Kidney (tissue), 14 donors: ENCODE measurements around the gene OR4F6. TPM values are rescaled to one million over a fixed set of nuclear protein-coding genes. Genes with fewer than 3 reads are reported as not detected.

Experiments
- DNase-seq, 5 donors: peaks; one replicate each; pipeline ENCODE4 v3.0.0-alpha.2; 2013 to 2020
- FAIRE-seq: peaks from 2 replicates; lab custom pipeline; 2012; peaks lifted over from hg19 to GRCh38; lab: Jason Lieb, UNC
- H3K27ac ChIP-seq, 2 donors: one replicate each; pipeline ENCODE4 v1.7.0; 2013; ENCODE audit warnings: low read depth in 2 of 2, low read length in 2 of 2, inconsistent platforms in 1 of 2
- H3K27me3 ChIP-seq: one replicate; pipeline ENCODE4 v1.7.1; 2013; ENCODE audit warnings: low read length, inconsistent platforms; ENCODE audit not compliant: control insufficient read depth, insufficient read depth
- H3K36me3 ChIP-seq, 3 donors: one replicate each; pipeline versions ENCODE4 v1.7.0 to v1.7.1; 2013; ENCODE audit warnings: low read length in 3 of 3, control low read depth in 1 of 3, inconsistent platforms in 1 of 3; ENCODE audit not compliant: insufficient read depth in 3 of 3, control insufficient read depth in 2 of 3
- H3K4me1 ChIP-seq, 3 donors: one replicate each; pipeline versions ENCODE4 v1.7.0 to v1.7.1; 2013; ENCODE audit warnings: low read length in 3 of 3, inconsistent platforms in 1 of 3, low read depth in 1 of 3; ENCODE audit not compliant: control insufficient read depth in 2 of 3, insufficient read depth in 2 of 3
- H3K4me3 ChIP-seq, 3 donors: one replicate each; pipeline versions ENCODE4 v1.7.0 to v1.8.1; 2013; ENCODE audit warnings: low read length in 3 of 3, control low read depth in 1 of 3, inconsistent platforms in 1 of 3
- H3K9ac ChIP-seq, 3 donors: one replicate each; pipeline versions ENCODE4 v1.7.0 to v1.7.1; 2013; ENCODE audit warnings: low read length in 3 of 3, control low read depth in 1 of 3, inconsistent platforms in 1 of 3
- H3K9me3 ChIP-seq, 3 donors: one replicate each; pipeline versions ENCODE4 v1.7.0 to v1.7.1; 2013; ENCODE audit warnings: low read length in 3 of 3, control low read depth in 1 of 3, inconsistent platforms in 1 of 3; ENCODE audit not compliant: control insufficient read depth in 2 of 3, insufficient read depth in 1 of 3
- intact Hi-C: fragments of 100-400 bp; cut with DNase I; formaldehyde crosslinking; loops from one replicate; pipeline ENCODE4 v1.11.1; 2022
- polyA plus RNA-seq: library from polyadenylated mRNA; stranded (reverse); fragments of 350-450 nt; fragmentation: Illumina TruSeq; extraction: RNeasy Lipid Tissue Mini Kit (QIAGEN cat#74804); gene quantifications from one replicate; pipeline ENCODE4 v1.2.3, GENCODE V29; 2014; ENCODE audit warnings: low read depth, low replicate concordance; ENCODE audit not compliant: insufficient read depth
- total RNA-seq: library from RNA; stranded (reverse); fragmentation: NEBNext Ultra II Directional; extraction: Animal tissue kit (Norgen Biotek cat#: 25700); gene quantifications from one replicate; pipeline ENCODE4 v1.2.1, GENCODE V29; 2021
- TF ChIP-seq, protein P1 (sequence below): IDR thresholded peaks from 3 replicates; pipeline ENCODE4 v1.5.1; 2012; ENCODE audit warnings: mild to moderate bottlenecking, moderate library complexity, borderline replicate concordance; ENCODE audit not compliant: insufficient read depth; ENCODE audit errors: extremely low read depth
- donor health status: control.
- donor health status: control.
- donor health status: control.
- donor health status: control.
- donor health status: control.
- donor health status: DM: yes; HTN: yes; CAD: no.
- donor health status: Normal renal cell carcinoma (clear cell type).

OR4F6 gene
- total and polyA plus RNA-seq, 2 donors from 2014 or later = not detected

DNA sequence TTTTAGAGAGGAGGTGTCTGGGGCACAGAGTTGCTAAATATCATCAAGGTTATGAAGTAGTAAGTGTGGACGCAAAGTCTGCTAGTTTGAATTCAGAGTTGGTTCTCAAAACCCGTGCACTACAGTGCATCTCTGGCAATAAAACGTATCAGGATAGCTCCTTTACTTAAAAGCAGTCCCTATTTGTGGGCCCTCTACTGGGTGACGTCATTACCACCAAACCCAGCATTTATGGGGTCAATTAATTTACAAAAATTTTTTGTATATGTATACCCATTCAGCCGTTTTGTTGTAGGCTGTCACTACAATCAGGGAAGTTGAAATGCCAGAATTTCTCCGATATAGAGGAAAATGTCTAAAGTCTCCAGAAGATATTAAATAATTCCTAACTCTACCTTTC, 17.5 kb downstream of the OR4F6 start:
- Histone ChIP-seq H3K36me3 (no peaks in the 10 kb centered on the region), H3K4me3 (no peak overlapping the region), H3K9ac (no peak overlapping the region), H3K27ac (no peak overlapping the region), H3K9me3 (no peaks in the 10 kb centered on the region), H3K27me3 (no peaks in the 10 kb centered on the region), H3K4me1 (no peaks in the 10 kb centered on the region)
- intact Hi-C loops = no loop called here
- DNase-seq (no peak), FAIRE-seq (no peak)
- TF ChIP-seq, protein P1, sequence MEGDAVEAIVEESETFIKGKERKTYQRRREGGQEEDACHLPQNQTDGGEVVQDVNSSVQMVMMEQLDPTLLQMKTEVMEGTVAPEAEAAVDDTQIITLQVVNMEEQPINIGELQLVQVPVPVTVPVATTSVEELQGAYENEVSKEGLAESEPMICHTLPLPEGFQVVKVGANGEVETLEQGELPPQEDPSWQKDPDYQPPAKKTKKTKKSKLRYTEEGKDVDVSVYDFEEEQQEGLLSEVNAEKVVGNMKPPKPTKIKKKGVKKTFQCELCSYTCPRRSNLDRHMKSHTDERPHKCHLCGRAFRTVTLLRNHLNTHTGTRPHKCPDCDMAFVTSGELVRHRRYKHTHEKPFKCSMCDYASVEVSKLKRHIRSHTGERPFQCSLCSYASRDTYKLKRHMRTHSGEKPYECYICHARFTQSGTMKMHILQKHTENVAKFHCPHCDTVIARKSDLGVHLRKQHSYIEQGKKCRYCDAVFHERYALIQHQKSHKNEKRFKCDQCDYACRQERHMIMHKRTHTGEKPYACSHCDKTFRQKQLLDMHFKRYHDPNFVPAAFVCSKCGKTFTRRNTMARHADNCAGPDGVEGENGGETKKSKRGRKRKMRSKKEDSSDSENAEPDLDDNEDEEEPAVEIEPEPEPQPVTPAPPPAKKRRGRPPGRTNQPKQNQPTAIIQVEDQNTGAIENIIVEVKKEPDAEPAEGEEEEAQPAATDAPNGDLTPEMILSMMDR = no peak

DNA sequence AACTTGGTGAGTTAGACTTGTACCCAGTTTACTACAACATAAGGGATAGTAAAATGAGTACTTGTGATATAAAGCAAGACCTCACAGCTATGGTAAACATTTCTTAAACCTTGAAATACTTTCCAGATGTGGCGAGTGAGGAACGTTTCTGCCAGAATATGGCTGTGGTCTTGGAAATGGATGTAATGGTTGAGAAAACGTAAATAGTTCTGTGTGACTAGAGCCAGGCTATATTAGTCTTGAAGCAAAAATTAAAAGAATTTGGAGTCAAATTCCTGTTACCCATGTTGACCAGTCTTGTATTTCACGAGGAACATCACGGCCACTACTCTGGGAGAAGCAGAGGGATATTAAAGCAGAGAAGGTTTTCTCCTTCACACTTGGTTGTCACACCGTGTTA, 23.9 kb downstream of the OR4F6 start:
- H3K4me1 ChIP-seq = no peaks in the 10 kb centered on the region
- no peak for FAIRE-seq
- no peaks in the 10 kb centered on the region for H3K36me3 ChIP-seq

DNA sequence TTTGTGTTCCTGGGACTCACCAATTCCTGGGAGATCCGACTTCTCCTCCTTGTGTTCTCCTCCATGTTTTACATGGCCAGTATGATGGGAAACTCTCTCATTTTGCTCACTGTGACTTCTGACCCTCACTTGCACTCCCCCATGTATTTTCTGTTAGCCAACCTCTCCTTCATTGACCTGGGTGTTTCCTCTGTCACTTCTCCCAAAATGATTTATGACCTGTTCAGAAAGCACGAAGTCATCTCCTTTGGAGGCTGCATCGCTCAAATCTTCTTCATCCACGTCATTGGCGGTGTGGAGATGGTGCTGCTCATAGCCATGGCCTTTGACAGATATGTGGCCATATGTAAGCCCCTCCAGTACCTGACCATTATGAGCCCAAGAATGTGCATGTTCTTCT, 25.5 kb downstream of the OR4F6 start:
- H3K9me3 ChIP-seq = peaks cover 0 to 6% (median 0%) of the 10 kb centered on the region in 3 donors
- no peaks in the 10 kb centered on the region for H3K27me3 ChIP-seq
- TF ChIP-seq, protein P1 = no peak
- H3K27ac ChIP-seq = no peak overlapping the region
- DNase-seq (no peak), FAIRE-seq (no peak)
- intact Hi-C loops = no loop called here
- H3K36me3 ChIP-seq = no peaks in the 10 kb centered on the region
- H3K4me1 ChIP-seq = no peaks in the 10 kb centered on the region
- H3K9ac ChIP-seq = no peak overlapping the region
- no peak overlapping the region for H3K4me3 ChIP-seq

More for the DNA sequence above, 23.9 kb downstream of the OR4F6 start:
- H3K27ac ChIP-seq = no peak overlapping the region
- TF ChIP-seq, protein P1 = no peak
- intact Hi-C loops = no loop called here
- H3K9me3 ChIP-seq = peaks cover 0 to 2% (median 0%) of the 10 kb centered on the region in 3 donors
- no peak overlapping the region for H3K9ac ChIP-seq
- no peaks in the 10 kb centered on the region for H3K27me3 ChIP-seq
- no peak for DNase-seq
- no peak overlapping the region for H3K4me3 ChIP-seq

DNA sequence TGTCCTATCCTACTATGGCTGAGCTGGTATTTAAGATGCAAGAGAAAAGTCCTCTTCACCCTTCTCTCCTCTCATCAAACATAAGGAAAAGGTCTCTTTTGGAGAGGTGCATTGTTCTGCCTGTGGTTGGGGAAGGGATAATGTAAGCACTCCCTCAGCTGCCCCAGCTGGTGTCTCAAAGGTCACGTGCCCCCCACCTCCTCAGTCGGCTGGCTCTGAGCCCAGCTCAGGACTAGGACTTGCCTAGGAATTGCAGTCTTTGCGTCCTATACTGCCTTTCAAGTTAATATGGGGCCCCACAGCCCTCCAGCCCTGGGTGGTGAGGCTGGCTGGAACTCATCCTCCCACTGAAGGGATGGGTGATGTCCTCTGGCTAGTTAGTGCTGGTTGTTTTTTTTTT, 38.3 kb downstream of the OR4F6 start:
- no peak for FAIRE-seq
- TF ChIP-seq, protein P1 = no peak
- H3K36me3 ChIP-seq = no peaks in the 10 kb centered on the region
- H3K27ac ChIP-seq = no peak overlapping the region
- H3K9me3 ChIP-seq = no peaks in the 10 kb centered on the region
- H3K9ac ChIP-seq = no peak overlapping the region
- intact Hi-C loops = no loop called here
- H3K27me3 ChIP-seq = no peaks in the 10 kb centered on the region
- DNase-seq = no peak
- no peak overlapping the region for H3K4me3 ChIP-seq
- H3K4me1 ChIP-seq = no peaks in the 10 kb centered on the region
